Nephron (organoid): ENCODE measurements around the gene CCIN.

ENCODE experiments used
- H3K27ac Mint-ChIP-seq, 3 experiments: 2 replicates each; pipeline ENCODE4 v1.8.0; 2020; ENCODE audit warnings: mixed read lengths in 3 of 3, mild to moderate bottlenecking in 2 of 3, moderate library complexity in 1 of 3
- H3K27me3 Mint-ChIP-seq: 2 replicates; pipeline ENCODE4 v1.8.0; 2021; ENCODE audit warnings: low read depth, mild to moderate bottlenecking, moderate library complexity, mixed read lengths
- H3K36me3 Mint-ChIP-seq: 2 replicates; pipeline ENCODE4 v1.8.0; 2020; ENCODE audit warnings: low read depth, mixed read lengths
- H3K4me1 Mint-ChIP-seq: 2 replicates; pipeline ENCODE4 v1.8.0; 2020; ENCODE audit warnings: mixed read lengths
- H3K4me3 Mint-ChIP-seq, 3 experiments: 2 replicates each; pipeline ENCODE4 v1.8.0; 2020; ENCODE audit warnings: mild to moderate bottlenecking in 3 of 3, mixed read lengths in 3 of 3, moderate library complexity in 2 of 3
- H3K9me3 Mint-ChIP-seq: 2 replicates; pipeline ENCODE4 v1.8.0; 2020; ENCODE audit warnings: mixed read lengths
- CTCF ChIP-seq, 3 experiments: fragments of 200-600 bp; sonication (generic); IDR thresholded peaks; one replicate each; pipeline ENCODE4 v1.5.0; 2021; ENCODE audit warnings: antibody characterized with exemption in 3 of 3; ENCODE audit not compliant: unreplicated experiment in 3 of 3

CCIN gene

GRCh38 chr9:36138496-36138895 is 30.7 kb upstream of the CCIN start:
- H3K27ac Mint-ChIP-seq, result peak overlapping the region in 1 of 3 experiments; percentile 88
- peak overlapping the region; percentile 95 to 96 (median 96) for H3K4me3 Mint-ChIP-seq
- no peaks in the 10 kb centered on the region for H3K9me3 Mint-ChIP-seq
- TF ChIP-seq CTCF (IDR thresholded peaks at IDR 0.05; ENCODE audit: unreplicated experiment in 3 of 3), result no peak
- no peaks in the 10 kb centered on the region for H3K36me3 Mint-ChIP-seq
- H3K27me3 Mint-ChIP-seq, result peaks cover 42% of the 10 kb centered on the region
- peaks cover 64% of the 10 kb centered on the region for H3K4me1 Mint-ChIP-seq

- H3K36me3 Mint-ChIP-seq, result no peaks in the 10 kb centered on the region
- no peaks in the 10 kb centered on the region for H3K9me3 Mint-ChIP-seq
- H3K4me3 Mint-ChIP-seq, result peak overlapping the region; percentile 8 to 96 (median 95)
- peak overlapping the region in 2 of 3 experiments; percentile 8 to 88 for H3K27ac Mint-ChIP-seq
- no peak for TF ChIP-seq CTCF (IDR thresholded peaks at IDR 0.05; ENCODE audit: unreplicated experiment in 3 of 3)
- H3K27me3 Mint-ChIP-seq, result peaks cover 38% of the 10 kb centered on the region
- peaks cover 68% of the 10 kb centered on the region for H3K4me1 Mint-ChIP-seq
These were observed 30.3 kb upstream of the CCIN start for GRCh38 chr9:36138901-36139300.

- TF ChIP-seq CTCF (IDR thresholded peaks at IDR 0.05; ENCODE audit: unreplicated experiment in 3 of 3), result no peak
- Mint-ChIP-seq H3K27ac (peak overlapping the region; percentile 10 to 93 (median 88)), H3K36me3 (peaks cover 13% of the 10 kb centered on the region), H3K4me1 (peaks cover 77% of the 10 kb centered on the region), H3K4me3 (peak overlapping the region in 2 of 3 experiments; percentile 63 to 95), H3K27me3 (peaks cover 25% of the 10 kb centered on the region), H3K9me3 (peaks cover 2% of the 10 kb centered on the region)
These were observed 28.8 kb upstream of the CCIN start for GRCh38 chr9:36140086-36141084.

GRCh38 chr9:36141288-36141687 is 27.9 kb upstream of the CCIN start:
- peak overlapping the region in 1 of 3 experiments; percentile 58 for H3K4me3 Mint-ChIP-seq
- peak overlapping the region in 2 of 3 experiments; percentile 88 to 93 for H3K27ac Mint-ChIP-seq
- H3K27me3 Mint-ChIP-seq, result peaks cover 17% of the 10 kb centered on the region
- H3K9me3 Mint-ChIP-seq, result peaks cover 6% of the 10 kb centered on the region
- peaks cover 22% of the 10 kb centered on the region for H3K36me3 Mint-ChIP-seq
- peaks cover 85% of the 10 kb centered on the region for H3K4me1 Mint-ChIP-seq
- TF ChIP-seq CTCF (IDR thresholded peaks at IDR 0.05; ENCODE audit: unreplicated experiment in 3 of 3), result peak in 2 of 3 experiments; percentile 38 to 39

GRCh38 chr9:36141761-36142160 is 27.4 kb upstream of the CCIN start:
- peaks cover 87% of the 10 kb centered on the region for H3K4me1 Mint-ChIP-seq
- H3K36me3 Mint-ChIP-seq, result peaks cover 24% of the 10 kb centered on the region
- peaks cover 17% of the 10 kb centered on the region for H3K27me3 Mint-ChIP-seq
- H3K4me3 Mint-ChIP-seq, result peak overlapping the region in 2 of 3 experiments; percentile 57 to 68
- H3K27ac Mint-ChIP-seq, result peak overlapping the region; percentile 84 to 93 (median 88)
- no peak for TF ChIP-seq CTCF (IDR thresholded peaks at IDR 0.05; ENCODE audit: unreplicated experiment in 3 of 3)
- H3K9me3 Mint-ChIP-seq, result peaks cover 8% of the 10 kb centered on the region
